GM12875 (cell line): ENCODE results near the gene MYT1.

Experiments used
- H3K4me3 ChIP-seq: one replicate; pipeline ENCODE4 v1.5.1; 2011; ENCODE audit warnings: low read depth, low read length, control low read depth
- TF ChIP-seq, protein P1 (sequence below): IDR thresholded peaks from 2 replicates; pipeline ENCODE4 v1.5.1; 2011; ENCODE audit warnings: low read depth, mild to moderate bottlenecking, control low read depth, inconsistent platforms, low read length, moderate library complexity, borderline replicate concordance; ENCODE audit not compliant: insufficient read depth

Gene MYT1

DNA sequence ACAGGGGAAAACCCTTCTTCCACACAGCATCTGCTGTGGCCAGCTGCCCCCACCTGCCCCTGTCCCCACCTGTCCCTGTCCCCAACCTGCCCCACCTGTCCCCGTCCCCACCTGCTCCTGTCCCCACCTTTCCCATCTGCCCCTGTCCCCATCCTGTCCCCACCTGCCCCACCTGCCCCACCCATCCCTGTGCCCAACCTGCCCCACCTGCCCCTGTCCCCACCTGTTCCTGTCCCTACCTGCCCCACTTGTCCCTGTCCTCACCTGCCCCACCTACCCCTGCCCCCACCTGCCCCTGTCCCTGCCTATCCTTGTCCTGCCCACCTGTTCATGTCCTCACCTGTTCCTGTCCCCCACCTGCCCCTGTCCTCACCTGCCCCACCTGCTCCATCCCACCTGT lies 6.4 kb upstream of the MYT1 start:
- no peak overlapping the region for H3K4me3 ChIP-seq
- TF ChIP-seq, protein P1, sequence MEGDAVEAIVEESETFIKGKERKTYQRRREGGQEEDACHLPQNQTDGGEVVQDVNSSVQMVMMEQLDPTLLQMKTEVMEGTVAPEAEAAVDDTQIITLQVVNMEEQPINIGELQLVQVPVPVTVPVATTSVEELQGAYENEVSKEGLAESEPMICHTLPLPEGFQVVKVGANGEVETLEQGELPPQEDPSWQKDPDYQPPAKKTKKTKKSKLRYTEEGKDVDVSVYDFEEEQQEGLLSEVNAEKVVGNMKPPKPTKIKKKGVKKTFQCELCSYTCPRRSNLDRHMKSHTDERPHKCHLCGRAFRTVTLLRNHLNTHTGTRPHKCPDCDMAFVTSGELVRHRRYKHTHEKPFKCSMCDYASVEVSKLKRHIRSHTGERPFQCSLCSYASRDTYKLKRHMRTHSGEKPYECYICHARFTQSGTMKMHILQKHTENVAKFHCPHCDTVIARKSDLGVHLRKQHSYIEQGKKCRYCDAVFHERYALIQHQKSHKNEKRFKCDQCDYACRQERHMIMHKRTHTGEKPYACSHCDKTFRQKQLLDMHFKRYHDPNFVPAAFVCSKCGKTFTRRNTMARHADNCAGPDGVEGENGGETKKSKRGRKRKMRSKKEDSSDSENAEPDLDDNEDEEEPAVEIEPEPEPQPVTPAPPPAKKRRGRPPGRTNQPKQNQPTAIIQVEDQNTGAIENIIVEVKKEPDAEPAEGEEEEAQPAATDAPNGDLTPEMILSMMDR: no peak

DNA sequence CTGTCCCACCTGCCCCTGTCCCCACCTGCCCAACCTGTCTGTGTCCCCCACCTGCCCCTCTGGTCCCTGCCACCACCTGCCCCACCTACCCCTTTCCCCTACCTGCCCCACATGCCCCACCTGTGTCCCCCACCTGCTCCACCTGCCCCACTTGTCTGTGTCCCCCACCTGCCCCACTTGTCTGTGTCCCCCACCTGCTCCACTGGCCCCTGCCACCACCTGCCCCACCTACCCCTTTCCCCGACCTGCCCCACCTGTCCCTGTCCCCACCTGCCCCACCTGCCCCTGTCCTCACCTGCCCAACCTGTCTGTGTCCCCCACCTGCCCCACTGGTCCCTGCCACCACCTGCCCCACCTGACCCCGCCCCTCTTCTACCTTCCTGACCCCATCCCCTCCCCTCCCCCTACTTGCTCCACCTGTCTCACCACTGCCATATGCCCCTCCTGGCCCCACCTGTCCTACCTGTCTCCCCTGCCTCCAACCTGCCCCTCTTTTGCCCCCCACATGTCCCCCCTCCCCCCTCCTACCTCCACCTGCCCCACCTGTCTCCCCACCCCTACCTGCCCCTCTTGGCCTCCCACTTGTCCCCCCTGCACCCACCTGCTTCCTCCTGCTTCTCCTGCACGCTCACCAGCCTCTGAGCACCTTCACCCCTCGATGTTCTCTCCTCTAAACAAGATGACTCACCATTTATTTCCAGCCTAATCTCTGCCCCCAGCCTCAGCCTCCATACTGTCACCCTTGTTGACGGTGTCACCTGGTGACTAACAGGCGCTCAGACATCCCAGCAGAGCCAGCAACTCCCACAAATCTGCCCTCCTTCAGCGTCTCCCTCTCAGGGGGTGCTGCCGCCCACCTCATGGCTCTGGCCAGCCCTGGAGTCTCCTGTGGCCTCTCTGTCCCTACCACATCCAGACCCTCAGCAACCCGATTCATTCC lies 5.6 kb upstream of the MYT1 start:
- TF ChIP-seq, protein P1: no peak
- no peak overlapping the region for H3K4me3 ChIP-seq

DNA sequence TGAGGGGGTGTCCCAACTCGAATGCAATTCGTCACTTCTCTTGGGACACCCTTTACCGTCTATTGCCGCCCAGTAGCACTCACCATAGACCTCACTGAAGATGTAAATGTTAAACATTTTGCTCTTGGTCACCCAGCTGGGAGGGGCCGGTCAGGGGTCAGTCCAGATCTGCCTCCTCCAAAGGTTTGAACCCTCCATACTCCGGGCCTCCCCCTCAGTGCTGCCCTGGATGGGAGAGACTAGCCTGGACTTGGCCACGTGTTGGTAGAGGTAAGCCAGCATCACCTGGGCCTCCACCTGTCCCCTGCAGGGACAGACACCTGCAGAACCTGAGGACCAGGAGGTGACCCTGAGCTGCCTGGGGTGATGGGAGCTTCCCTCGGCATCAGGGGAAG lies 5.0 kb upstream of the MYT1 start:
- H3K4me3 ChIP-seq: no peak overlapping the region
- TF ChIP-seq, protein P1: no peak

DNA sequence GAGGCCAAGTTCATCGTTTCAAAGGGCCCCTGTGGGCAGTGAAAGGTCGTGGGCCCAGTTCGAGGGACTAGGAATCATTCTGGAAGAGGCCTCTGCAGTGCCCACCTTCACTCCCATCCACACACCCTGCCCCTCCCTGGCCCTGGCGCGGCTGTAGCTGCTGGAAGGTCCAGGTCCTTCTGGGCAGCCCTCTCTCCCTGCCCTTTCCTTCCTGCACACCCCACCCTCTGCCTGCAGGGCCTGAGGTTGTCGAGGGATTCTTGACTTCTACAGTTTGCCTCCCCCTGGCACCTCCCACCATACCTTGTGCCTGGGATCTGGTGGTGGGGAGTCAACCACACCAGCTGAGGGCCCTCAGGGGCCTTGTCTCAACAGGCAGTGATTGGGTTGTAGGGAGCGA lies 4.5 kb upstream of the MYT1 start:
- TF ChIP-seq, protein P1: no peak
- H3K4me3 ChIP-seq: no peak overlapping the region

DNA sequence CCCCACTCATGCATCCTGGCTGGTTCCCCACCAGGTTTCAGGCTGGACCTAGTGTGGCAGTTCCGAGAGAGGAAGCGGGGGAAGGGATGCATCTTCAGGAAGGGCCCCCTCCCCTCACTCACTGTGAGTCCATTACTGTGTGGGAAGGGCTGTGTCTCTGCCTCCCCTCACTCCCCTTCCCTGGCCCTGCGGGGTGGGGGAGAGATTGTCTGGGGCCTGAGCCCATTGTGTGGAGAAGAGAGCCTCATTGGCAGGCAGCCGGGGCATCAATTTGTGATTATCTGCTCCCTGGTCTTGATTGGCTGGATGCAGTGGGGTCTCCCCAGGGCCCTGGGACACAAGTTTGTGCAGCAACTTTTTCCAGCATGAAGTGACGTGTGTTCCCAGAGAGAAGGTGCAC lies 4.1 kb upstream of the MYT1 start:
- H3K4me3 ChIP-seq: no peak overlapping the region
- TF ChIP-seq, protein P1: no peak

DNA sequence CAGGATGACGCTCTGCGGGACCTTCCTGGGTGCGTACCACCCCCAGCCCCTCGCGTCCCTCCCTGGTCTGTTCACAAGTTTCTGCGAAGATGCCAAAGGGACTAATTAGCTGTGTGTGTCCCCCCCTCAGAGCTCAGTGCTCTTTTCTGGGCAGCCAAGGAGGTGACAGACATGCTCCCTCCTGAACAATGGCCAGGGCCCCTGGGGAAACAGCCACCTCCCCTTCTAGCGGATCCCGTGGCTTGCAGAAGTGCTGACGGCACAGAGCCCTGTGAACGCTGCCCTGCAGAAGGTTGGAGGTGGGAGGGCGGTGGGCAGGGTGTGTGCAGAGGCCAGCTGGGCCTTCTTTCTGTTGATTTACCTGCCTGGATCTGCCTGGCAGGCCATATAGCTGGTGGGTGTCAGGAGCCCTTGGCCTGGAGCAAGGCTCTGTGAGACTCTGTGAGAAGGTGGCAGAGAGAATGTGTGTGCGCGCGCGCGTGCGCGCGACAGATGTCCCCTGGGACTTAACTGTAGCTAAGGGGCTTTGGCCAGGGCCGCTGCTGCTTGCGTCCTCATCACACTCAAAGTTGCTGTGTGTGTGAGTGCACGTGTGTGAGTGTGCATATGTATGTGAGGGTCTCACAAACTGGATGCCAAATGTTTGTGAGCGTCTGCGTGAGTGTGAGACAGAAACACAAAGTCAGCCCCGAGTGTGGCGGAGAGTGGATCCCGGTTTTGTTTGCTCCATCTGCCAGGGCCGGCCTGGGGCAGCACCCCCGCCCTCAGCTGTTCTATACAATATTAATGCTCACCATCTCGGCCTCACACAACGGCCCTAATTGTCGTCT lies 3.5 kb upstream of the MYT1 start:
- H3K4me3 ChIP-seq: no peak overlapping the region
- TF ChIP-seq, protein P1: no peak
